NK-92 (cell line): ENCODE measurements around the gene SHANK1.

Experiments
- DNase-seq: peaks from one replicate; lab custom pipeline; 2025; ENCODE audit not compliant: unreplicated experiment; lab: John Stamatoyannopoulos, UW

SHANK1 gene

GRCh38 chr19:50729894-50730293, 10.3 kb upstream of the SHANK1 start:
- DNase-seq, result no peak

DNA sequence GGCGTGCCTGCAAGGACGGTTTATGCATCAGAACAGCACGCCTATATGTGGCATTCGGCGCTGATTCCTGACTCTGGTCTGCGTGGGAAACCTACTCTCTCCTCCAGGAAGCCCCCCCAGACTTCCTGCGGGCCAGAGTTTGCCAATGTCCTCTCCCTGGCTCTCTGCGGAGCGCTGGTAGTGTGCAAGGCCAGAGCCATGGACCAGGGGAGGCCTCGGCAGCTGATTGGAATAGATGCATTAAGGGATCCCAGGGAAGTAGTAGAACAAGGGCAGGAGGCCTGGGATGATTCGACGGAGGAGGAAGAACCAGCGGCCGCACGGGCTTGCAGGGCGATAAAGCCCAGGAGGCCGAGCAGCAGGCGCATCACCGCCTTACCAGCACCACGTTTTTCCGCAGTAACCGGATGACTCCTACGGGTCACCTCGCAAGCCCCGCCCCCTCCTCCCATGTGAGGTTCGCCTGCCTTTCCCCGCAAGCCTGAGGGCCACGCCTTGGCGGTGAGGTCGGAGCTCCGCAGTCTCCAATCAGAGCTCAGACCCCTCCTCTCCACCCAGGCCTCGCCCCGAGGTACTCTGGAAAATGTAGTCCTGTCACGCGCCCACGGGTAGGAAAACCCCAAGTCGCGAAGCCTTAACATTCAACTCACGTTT, 8.6 kb upstream of the SHANK1 start:
- DNase-seq, result no peak

DNA sequence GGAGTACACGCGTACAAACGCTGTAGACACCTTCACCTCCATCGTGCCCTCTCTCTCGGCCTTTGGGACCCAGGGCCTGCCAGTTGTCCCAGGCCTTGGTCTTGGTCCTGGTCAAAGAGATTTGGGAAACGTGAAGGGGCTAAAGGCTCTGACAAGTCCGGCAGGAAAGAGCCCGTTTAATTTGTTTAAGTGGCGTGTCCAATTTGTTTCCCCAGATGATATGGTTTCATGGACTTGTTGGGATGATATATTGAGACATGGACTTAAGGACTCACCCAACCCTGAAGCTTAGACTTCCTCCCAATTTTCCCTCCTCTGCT, 6.3 kb upstream of the SHANK1 start:
- DNase-seq, result no peak

GRCh38 chr19:50725218-50725910, 5.8 kb upstream of the SHANK1 start:
- no peak for DNase-seq

DNA sequence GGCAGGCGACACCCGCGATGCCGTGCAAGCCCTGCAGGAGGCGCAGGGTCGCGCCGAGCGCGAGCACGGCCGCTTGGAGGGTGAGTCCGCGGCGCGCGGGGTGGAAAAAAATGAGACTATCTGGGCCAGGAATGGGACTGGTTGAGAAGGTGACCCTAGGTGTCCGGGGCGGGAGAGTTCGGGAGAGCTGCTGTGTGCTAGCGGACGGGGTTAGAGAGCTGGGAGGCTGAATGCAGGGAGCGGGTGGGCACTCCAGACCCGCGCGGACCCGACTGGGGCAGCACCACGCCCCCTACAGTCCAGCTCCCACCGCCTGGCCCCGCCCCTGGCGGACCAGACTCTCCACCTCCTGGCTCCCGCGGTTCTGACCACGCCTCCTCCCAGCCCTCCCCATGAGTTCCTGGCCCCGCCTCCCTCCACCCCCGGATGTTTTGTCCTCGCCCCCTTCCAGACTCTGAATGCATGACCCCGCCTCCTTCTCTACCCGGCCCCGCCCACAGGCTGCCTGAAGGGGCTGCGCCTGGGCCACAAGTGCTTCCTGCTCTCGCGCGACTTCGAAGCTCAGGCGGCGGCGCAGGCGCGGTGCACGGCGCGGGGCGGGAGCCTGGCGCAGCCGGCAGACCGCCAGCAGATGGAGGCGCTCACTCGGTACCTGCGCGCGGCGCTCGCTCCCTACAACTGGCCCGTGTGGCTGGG, 5.1 kb upstream of the SHANK1 start:
- DNase-seq, result peak; percentile 90

DNA sequence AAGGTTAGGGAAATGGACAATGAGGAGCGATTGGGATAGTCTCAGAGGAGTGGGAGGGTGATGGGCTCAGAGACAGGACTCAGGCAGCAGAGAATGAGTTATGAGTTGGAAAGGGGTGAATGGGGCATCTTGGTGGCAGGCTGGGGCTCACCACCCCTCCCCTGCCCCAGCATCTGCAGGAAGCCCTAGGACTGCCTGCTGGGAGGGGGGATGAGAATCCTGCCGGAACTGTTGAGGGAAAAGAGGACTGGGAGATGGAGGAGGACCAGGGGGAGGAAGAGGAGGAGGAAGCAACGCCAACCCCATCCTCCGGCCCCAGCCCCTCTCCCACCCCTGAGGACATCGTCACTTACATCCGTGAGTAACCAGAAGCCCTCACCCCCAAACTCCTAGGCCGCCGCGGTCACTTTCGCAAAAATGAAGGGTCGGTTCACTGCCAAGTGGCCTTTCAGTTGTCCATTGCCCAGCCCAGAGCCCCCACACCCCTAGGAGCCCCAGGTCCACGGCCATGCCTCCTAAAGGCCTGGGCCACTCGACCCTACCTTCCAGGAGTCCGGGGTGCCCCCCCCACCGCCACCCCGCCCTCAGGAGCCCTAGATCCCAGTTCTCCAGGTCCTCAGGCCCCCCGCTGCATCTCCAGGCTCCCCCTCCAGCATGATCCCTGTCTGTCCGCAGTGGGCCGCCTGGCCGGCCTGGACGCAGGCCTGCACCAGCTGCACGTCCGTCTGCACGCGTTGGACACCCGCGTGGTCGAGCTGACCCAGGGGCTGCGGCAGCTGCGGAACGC, 4.3 kb upstream of the SHANK1 start:
- DNase-seq, result no peak

- DNase-seq, result no peak
Observed at GRCh38 chr19:50723069-50723468, 3.5 kb upstream of the SHANK1 start, which contains the start of gene CLEC11A. TSS of gene CLEC11A (plus strand) at chr19:50723364. CDS start at chr19:50723526, 162 bp downstream.

DNA sequence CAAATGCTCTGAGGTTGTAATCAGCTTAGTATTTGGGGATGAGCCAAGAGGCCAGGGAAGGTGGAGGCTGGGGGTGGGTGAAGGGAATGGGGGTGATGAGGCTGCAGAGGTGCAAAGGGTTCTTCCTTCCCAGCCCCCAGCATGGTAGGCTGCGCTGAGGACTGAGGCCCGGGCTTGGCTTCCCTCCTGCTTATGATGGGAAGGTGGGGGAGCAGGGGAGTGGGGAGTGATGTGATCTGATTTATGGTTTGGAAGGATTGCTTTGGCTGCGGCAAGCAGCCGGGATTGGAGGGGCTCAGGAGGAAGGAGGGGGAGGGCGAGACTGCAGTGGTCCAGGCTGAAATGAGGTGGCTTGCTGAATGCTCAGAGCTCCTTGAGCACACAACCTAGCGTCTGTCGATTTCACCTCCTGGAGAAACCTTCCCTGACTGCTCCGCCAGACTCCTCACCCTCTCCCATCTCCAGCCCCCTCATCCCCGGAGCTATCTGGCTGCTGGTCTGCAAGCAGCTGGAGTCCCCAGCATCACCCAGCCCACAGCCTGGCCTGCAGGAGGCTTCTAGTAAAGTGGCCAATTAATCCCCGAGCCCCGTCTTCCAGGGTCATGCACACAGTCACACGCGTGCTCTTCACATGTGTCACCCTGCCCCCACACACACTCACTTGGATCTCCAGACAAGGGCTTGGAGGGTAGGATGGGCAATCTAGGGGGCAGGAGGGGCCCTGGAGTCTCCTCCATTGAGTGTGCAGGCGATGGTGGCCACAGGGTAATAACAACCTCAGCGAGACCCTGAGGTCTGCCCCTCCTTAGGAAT, 2.8 kb upstream of the SHANK1 start:
- DNase-seq, result no peak

DNA sequence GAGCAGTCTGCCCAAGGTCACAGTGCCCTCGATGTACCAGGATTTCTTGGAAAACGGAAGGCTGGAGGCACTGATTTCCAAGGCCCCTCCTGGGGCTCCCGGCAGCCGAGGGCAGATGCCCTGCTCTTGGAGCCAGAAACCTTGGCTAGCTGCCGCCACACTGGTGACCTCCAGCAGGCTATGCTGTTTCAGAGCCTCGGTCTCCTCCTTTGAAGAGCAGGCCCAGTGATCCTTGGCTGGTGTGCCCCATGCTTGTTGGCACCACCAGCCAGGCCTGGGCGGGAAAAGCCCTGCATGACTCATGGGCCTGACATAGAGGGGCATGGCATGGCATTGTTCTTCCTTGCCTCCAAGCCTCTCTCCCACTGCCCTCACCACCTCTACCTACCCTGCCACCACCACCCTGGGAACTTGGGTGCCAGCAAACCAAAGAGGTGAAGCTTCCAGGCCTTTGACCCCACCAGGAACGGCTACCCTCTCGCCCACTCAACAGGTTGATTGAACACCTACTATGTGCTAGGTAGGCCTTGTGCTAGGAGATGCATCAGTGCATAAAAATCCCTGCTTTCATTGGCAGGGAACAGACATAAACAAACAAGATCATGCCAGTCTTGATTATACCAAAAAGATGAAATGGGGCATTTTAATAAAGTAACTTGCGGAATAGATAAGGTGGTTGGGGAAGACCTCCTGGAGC, 2.0 kb upstream of the SHANK1 start:
- no peak for DNase-seq

- no peak for DNase-seq
Observed at GRCh38 chr19:50720921-50721381, 1.3 kb upstream of the SHANK1 start.

GRCh38 chr19:50720181-50720920, 749 bp upstream of the SHANK1 start:
- no peak for DNase-seq

- no peak for DNase-seq
Observed at GRCh38 chr19:50719119-50719435, 525 bp downstream of the SHANK1 start.

- no peak for DNase-seq
Observed at GRCh38 chr19:50718255-50719118, 1.1 kb downstream of the SHANK1 start.

- no peak for DNase-seq
Observed at GRCh38 chr19:50717891-50718254, 1.7 kb downstream of the SHANK1 start.

DNA sequence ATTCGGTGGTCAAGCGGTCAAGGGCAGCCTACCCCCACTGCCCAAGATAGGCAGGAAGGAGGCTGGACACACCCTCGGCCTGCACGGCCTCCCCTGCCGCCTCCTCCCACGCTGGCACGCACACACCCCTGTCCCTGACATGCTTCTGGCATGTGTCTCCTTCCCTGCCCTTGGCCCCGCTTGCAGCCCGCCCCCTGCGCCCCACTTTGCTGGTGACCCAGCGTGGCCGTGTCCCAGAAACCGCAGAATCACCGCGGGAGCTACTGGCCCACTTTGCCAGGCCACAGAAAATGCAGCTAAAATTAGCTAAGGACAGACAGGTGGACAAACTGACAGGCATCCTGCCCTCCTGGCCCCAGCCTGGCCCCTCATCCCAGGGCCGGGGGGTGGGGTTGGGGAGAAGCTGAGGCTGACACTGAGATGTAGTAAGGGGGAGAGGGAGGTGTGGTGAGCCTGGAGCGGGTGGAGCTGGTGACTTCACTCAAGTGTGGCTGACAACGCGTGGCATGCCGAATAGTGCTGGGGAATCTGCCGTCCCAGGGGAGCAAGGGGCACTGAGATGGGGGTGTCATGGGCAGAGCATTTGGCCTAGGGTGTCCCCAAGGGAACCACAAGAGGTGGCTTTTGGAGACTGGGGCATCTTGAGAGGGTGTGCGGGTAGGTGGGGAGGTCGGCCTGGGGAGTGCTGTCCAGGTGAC, 2.4 kb downstream of the SHANK1 start:
- no peak for DNase-seq

- DNase-seq, result no peak
Observed at GRCh38 chr19:50716178-50717025, 3.2 kb downstream of the SHANK1 start.
